Hematopoietic multipotent progenitor cell treated with erythropoietin and hydrocortisone succinate and interleukin-3 and kit ligand, for 4 days (in vitro differentiated cells): Measurements from ENCODE around the gene USH2A.
"Not testable (repeated sequence)": the region's sequence is repeated elsewhere in the genome, so short reads cannot be mapped to it uniquely, and the experiment has no call there.

ENCODE experiments used
- DNase-seq: peaks from one replicate; pipeline ENCODE4 v3.0.0-alpha.2; 2015

The USH2A gene

GRCh38 chr1:216387782-216388181 lies 35.5 kb downstream of the USH2A start:
- no peak for DNase-seq

DNA sequence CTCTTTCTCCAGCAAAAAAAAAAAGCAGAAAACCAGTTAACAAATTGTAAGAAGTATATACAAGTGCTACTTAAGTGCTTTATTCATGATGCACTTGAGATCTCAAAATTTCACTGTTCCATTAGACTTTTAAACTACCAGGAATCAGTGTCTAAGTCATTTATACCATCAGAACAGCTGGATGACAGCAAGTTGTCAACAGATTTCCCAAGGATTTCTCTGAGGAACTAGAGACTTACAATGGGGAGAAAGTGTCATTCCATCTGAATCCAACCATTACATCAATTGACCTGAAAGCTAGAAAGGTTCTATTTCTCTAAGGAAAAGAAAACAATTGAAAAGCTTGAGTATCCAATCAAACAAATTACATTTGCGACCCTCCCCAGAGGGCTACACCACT lies 43.8 kb downstream of the USH2A start:
- DNase-seq, result no peak

GRCh38 chr1:216368249-216368648 lies 55.0 kb downstream of the USH2A start:
- no peak for DNase-seq

DNA sequence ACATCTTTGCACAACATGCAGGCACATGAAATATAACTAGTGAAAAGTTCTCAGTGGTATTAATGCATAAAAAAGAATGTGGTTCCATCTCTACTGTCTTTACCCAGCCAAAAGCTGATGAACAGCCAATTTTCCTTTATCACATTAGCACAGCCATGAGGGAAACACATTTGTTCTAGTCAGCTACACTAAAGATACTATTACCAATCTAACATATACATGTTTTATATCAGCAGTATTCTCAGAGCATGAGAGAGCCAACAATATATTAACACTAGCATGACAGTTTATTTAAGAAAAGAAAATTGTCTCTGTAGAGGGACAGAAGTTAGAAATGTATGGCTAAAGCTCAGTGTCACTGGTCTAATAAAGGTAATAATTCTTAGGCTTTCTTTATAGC lies 56.3 kb downstream of the USH2A start:
- DNase-seq, result no peak

- DNase-seq, result no peak
Measured at GRCh38 chr1:216356945-216357344, 66.3 kb downstream of the USH2A start.

DNA sequence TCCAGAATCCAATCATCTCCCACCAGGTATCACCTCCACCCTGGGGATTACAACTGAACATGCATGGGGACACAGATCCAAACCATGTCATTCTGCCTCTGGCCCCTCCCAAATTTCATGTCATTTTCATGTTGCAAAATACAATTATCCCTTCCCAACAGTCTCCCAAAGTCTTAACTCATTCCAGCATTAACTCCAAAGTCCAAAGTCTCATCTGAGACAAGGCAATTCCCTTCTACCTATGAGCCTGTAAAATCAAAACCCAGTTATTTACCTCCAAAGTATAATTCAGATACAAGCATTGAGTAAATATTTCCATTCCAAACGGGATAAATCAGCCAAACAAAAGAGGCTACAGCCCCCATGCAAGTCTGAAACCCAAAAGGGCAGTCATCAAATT lies 73.1 kb downstream of the USH2A start:
- DNase-seq, result no peak

DNA sequence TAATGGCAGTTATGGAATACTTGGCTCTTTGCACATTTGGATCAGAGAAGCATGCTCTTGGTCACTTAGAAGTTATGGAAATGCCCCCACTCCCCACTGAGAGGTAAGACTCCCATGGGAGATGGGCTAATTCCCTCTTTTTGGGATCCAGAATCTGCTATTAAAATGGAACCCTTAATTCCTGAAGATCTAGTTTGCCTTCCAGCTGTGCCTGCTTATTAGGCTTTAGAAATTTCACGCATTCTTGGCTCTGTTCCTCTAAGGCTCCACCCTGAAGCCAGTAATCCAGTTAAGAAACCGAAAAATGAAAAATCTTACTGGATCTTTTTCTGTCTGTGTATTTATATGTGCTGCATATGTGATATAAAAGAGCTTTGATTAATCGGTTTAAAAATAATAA lies 76.7 kb downstream of the USH2A start:
- no peak for DNase-seq

GRCh38 chr1:216340542-216340941 lies 82.7 kb downstream of the USH2A start:
- not testable (repeated sequence) for DNase-seq

DNA sequence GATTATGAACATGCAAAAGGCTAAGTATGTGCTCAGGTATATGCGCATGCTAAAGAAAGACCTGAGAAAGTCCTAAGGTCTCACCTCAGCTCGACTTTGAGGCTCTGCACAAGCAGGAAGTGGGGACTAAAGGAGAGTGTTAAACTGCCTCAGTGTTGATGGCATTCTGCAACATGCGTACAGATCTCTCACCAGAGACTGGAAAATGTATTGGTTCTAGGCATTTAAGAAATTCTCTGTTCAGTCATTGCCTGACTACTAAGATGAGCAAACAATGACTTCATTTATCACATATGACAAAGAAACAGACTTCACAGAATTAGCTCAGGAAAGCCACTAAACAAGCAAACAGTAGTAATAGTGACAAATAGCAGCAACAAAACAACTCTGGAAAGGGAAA lies 90.8 kb downstream of the USH2A start:
- DNase-seq, result no peak

- no peak for DNase-seq
Measured at GRCh38 chr1:216332003-216332402, 91.2 kb downstream of the USH2A start.

GRCh38 chr1:216331211-216331610 lies 92.0 kb downstream of the USH2A start:
- DNase-seq, result no peak

DNA sequence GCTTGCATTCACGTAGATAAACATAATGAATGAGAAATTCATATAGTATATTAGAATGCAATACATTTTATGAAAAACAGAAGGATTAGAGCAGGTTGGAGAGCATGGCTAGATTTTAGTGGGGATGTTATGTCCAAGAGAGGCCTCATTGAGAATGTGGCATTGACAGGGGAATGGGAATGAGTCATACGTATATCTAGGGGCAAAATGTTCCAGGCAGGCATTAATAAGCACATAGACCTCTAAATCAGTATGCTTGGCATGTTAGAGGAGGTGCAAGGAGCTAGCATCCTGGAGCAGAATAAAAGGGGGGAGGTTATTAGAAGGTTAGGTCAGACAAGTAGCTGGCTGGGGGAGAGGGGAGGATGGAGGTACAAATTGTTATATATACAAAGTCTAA lies 93.0 kb downstream of the USH2A start:
- no peak for DNase-seq

DNA sequence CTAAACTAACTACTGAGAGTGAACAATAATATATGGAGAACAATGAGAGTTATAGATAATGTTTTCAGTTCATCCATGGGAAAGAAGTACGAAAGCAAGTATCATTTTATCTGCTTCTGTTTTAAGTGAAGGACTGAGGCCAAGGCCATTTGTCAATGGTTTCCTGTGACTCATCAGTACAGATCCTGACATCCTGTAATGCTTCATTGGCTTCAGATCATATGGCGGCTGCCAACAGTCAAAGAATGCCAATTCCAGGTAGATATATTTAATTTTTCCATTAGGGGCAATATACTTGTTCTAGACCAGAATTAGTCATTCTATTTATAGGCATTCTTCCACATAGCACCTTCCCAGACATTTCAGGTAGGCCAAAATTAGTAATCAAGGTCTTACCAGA lies 97.3 kb downstream of the USH2A start:
- DNase-seq, result no peak

DNA sequence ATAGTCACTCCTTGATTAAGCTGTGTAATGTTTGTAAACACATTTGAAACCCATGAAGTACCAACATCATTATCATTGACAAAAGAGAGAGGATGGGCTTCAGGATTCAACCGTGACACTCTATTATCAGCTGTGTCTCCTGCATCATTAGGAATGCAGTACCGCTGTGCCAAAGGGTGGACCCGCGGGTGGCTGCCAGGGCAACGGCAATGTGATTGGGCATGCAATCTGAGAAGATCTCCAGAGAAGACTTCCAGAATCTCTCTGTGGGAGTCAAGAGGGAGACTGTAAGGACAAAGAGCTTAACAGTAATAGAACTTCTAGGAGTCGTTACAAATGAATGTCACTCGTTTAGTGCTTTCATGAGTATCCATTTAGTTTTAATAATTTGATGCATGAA lies 97.9 kb downstream of the USH2A start:
- DNase-seq, result no peak

DNA sequence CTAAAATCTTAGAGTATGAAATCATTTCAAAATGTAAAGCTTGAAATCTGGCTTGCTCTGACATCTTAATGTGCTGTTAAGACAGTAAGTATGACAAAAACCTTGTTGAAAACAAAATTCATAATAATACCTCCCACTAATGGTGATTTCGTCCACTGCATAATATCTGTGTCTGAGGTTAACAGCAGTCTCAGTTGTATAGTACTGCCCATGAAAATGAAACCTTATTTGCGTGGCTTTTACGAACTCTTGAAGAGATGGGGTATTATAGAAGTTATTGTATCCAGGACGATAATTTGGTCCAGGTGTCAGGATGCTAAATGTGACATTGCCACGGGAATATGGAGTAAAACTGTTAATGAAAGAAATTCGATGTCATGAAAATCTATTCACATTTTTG lies 99.9 kb downstream of the USH2A start:
- no peak for DNase-seq

DNA sequence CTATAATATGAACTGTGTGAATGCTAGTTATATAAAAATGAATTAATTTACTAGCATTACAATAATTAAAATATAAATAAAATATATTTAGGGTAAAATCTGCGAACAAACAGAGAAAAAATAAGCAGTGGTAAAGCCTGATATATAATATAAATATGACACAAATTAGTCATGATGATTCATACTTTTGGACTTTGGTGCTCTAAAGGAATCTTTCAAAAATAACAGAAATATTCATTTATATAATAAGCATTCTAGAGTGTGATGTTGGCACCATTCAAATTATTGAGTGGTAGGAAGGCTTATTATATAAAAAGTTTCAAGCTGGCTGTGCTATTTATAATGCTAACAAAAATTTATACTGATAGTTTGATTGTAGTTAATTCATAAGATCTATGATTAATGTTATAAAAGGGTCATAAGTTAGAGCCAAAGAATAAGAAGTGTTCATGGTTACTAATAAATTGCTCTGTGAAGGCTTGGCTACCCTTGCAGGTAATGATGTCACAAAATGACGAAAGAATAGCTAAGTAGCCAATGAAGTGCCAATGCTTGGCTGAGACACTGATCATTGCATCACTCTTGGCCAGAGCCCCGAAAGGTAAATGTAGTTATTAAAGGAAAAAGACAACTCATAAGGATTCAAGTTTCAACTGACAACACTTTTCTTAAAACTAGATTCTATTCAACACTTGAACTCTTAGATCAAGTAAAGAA lies 108.7 kb downstream of the USH2A start:
- no peak for DNase-seq

DNA sequence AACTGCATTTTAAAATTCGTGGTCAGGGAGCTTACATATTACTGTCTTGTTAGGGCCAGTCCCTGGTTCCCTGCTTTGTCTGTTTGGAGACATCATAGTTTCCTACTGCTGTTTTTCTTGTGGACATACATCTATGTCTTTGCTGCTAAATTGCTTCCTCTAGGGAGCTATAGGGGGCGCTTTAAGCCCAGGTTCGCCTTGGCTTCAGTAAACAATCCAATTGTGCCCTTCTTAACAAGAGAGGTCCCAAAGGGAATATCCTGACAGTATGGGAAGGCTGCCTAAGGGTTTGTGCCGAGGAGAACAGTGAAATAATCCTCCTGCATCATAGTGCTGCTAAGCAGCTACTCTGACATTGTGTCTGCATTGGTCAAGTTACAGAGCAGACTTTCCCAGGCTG lies 112.5 kb downstream of the USH2A start:
- DNase-seq, result peak; percentile 12

GRCh38 chr1:216306830-216307229 lies 116.4 kb downstream of the USH2A start:
- DNase-seq, result no peak

GRCh38 chr1:216303690-216304089 lies 119.6 kb downstream of the USH2A start:
- no peak for DNase-seq

- DNase-seq, result no peak
Measured at GRCh38 chr1:216293683-216294082, 129.6 kb downstream of the USH2A start.

DNA sequence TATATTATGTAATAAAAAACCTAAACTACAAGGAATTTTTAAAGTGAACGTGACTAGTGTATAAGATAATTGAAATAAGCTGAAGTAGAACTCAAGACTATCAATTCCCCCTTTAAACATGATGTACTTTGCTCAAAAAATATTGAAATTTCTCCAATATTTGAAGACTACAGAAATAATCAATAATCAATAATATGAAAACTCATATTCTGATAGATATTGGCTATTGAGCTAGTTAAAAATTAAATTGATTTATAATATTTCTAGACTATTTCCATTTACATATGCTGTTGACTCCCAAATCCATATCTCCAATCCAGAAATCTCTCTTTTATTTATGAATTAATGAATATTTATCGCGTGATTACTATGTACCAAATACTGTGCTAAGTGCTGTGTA lies 133.2 kb downstream of the USH2A start:
- no peak for DNase-seq

GRCh38 chr1:216285052-216285451 lies 138.2 kb downstream of the USH2A start:
- DNase-seq, result no peak

DNA sequence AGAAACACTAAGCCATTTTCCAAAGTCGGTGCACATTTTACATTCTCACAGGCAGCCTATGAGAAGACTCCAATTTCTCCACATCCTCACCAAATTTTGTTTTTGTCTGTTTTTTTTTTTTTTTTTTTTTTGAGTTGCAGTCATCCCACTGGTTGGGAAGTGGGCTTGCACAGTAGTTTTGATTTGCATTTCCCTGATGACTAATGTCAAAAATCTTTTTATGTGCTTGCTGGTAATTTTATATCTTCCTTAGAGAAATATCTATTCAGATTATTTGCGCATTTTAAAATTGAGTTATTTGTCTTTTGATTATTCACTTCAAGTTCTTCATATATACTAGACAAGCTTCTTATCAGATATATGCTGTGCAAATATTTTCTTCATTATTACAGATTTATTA lies 141.5 kb downstream of the USH2A start:
- DNase-seq, result no peak

GRCh38 chr1:216270086-216270773 lies 153.0 kb downstream of the USH2A start:
- DNase-seq, result no peak

GRCh38 chr1:216261631-216262030 lies 161.6 kb downstream of the USH2A start:
- DNase-seq, result no peak
